ENCODE data around the gene FOXE3.

The FOXE3 gene

GRCh38 chr1:47401761-47402160 is 14.3 kb upstream of the FOXE3 start:
- Histone ChIP-seq H3K9ac (ENCODE audit: low read length) (no peak overlapping the region), H3K36me3 (ENCODE audit: low read length) (no peaks in the 10 kb centered on the region), H2AFZ (ENCODE audit: low read depth, low read length, severe bottlenecking) (no peak overlapping the region), H3K27me3 (ENCODE audit: low read length) (no peaks in the 10 kb centered on the region), H3K4me3 (ENCODE audit: insufficient read depth, low read length, poor library complexity, severe bottlenecking) (no peak overlapping the region), H4K20me1 (ENCODE audit: low read depth, low read length) (no peaks in the 10 kb centered on the region), H3K9me3 (ENCODE audit: insufficient read depth, low read length) (no peaks in the 10 kb centered on the region), H3K4me2 (ENCODE audit: low read depth, low read length, poor library complexity, severe bottlenecking) (no peak overlapping the region), H3F3A (ENCODE audit: insufficient read depth) (no peaks in the 10 kb centered on the region), H3K9me2 (replicated peaks; ENCODE audit: insufficient read depth, low read length) (no peaks in the 10 kb centered on the region), H3K27ac (ENCODE audit: low read depth, low read length) (no peak overlapping the region), H3K79me2 (ENCODE audit: insufficient read depth, low read length) (no peaks in the 10 kb centered on the region)
- TF ChIP-seq EZH2phosphoT487 (conservative IDR thresholded peaks at IDR 0.05; ENCODE audit: low read length) (no peak), CTCF (IDR thresholded peaks at IDR 0.05; ENCODE audit: insufficient read depth, low read length, poor library complexity, severe bottlenecking) (no peak)

DNA sequence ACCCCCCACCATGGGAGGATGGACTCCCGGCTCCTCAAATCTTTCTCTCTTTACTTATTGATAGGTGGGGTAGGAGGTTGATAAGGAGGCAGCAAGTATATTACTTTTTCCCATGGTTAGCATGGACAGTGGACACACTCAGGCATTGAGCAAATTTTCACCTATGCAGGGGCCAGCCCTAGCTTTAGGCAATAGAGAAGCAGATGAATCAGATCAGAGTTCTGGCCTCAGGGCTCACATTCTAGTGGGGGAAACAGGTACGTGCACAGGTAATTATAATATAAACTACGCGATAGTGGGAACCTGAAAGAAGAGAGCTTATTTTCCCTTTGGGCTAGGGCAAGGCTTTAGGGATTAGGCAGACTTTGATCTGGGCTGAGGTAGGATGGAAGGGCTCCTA is 13.5 kb upstream of the FOXE3 start:
- Histone ChIP-seq H3K9me2 (replicated peaks; ENCODE audit: insufficient read depth, low read length) (no peaks in the 10 kb centered on the region), H3K27ac (ENCODE audit: low read depth, low read length) (no peak overlapping the region), H3K9ac (ENCODE audit: low read length) (no peak overlapping the region), H3K4me3 (ENCODE audit: insufficient read depth, low read length, poor library complexity, severe bottlenecking) (no peak overlapping the region), H3K79me2 (ENCODE audit: insufficient read depth, low read length) (no peaks in the 10 kb centered on the region), H4K20me1 (ENCODE audit: low read depth, low read length) (no peaks in the 10 kb centered on the region), H3K36me3 (ENCODE audit: low read length) (no peaks in the 10 kb centered on the region), H3K9me3 (ENCODE audit: insufficient read depth, low read length) (no peaks in the 10 kb centered on the region), H3F3A (ENCODE audit: insufficient read depth) (no peaks in the 10 kb centered on the region), H3K4me2 (ENCODE audit: low read depth, low read length, poor library complexity, severe bottlenecking) (no peak overlapping the region), H2AFZ (ENCODE audit: low read depth, low read length, severe bottlenecking) (no peak overlapping the region), H3K27me3 (ENCODE audit: low read length) (no peaks in the 10 kb centered on the region)
- TF ChIP-seq CTCF (IDR thresholded peaks at IDR 0.05; ENCODE audit: insufficient read depth, low read length, poor library complexity, severe bottlenecking) (no peak), EZH2phosphoT487 (conservative IDR thresholded peaks at IDR 0.05; ENCODE audit: low read length) (no peak)

DNA sequence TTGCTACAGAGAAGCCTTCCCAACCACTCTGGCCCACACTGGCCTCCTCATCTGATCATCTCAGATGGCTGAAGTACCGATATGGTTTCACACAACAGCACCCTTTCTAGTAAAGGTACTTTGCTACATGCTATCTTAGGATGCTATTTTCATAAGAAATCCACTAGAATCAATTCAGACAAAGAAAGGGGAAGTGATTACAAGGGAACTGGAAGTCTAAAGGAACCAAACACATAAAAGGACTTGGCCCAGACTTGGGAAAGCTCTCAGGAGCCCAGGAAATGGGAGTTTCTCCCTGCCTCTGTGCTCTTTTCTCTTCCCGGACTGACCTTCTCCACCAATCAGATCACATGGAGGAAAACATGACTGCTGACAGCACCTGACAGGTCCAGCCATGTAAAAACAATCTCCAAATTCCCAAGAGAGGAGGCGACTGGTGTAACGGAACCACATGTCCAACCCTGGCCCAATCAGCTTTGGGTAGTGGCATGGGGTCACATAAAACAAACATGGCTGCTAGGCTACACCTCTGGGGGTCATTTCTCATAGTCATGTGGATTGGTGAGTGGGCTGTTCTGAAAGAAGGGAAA is 12.7 kb upstream of the FOXE3 start:
- Histone ChIP-seq H3K27me3 (ENCODE audit: low read length) (no peaks in the 10 kb centered on the region), H3K27ac (ENCODE audit: low read depth, low read length) (no peak overlapping the region), H3F3A (ENCODE audit: insufficient read depth) (no peaks in the 10 kb centered on the region), H3K4me3 (ENCODE audit: insufficient read depth, low read length, poor library complexity, severe bottlenecking) (no peak overlapping the region), H3K79me2 (ENCODE audit: insufficient read depth, low read length) (no peaks in the 10 kb centered on the region), H4K20me1 (ENCODE audit: low read depth, low read length) (no peaks in the 10 kb centered on the region), H3K9ac (ENCODE audit: low read length) (no peak overlapping the region), H2AFZ (ENCODE audit: low read depth, low read length, severe bottlenecking) (no peak overlapping the region), H3K9me2 (replicated peaks; ENCODE audit: insufficient read depth, low read length) (no peaks in the 10 kb centered on the region), H3K9me3 (ENCODE audit: insufficient read depth, low read length) (no peaks in the 10 kb centered on the region), H3K36me3 (ENCODE audit: low read length) (no peaks in the 10 kb centered on the region), H3K4me2 (ENCODE audit: low read depth, low read length, poor library complexity, severe bottlenecking) (no peak overlapping the region)
- TF ChIP-seq CTCF (IDR thresholded peaks at IDR 0.05; ENCODE audit: insufficient read depth, low read length, poor library complexity, severe bottlenecking) (no peak), EZH2phosphoT487 (conservative IDR thresholded peaks at IDR 0.05; ENCODE audit: low read length) (no peak)
